ENCODE measurements around the gene IFT88. TPM values are rescaled to one million over a fixed set of nuclear protein-coding genes. Genes with fewer than 3 reads are reported as not detected.
A peak's percentile ranks its signal among the peaks of the same experiment; 100 is the strongest.

IFT88 gene, protein sequence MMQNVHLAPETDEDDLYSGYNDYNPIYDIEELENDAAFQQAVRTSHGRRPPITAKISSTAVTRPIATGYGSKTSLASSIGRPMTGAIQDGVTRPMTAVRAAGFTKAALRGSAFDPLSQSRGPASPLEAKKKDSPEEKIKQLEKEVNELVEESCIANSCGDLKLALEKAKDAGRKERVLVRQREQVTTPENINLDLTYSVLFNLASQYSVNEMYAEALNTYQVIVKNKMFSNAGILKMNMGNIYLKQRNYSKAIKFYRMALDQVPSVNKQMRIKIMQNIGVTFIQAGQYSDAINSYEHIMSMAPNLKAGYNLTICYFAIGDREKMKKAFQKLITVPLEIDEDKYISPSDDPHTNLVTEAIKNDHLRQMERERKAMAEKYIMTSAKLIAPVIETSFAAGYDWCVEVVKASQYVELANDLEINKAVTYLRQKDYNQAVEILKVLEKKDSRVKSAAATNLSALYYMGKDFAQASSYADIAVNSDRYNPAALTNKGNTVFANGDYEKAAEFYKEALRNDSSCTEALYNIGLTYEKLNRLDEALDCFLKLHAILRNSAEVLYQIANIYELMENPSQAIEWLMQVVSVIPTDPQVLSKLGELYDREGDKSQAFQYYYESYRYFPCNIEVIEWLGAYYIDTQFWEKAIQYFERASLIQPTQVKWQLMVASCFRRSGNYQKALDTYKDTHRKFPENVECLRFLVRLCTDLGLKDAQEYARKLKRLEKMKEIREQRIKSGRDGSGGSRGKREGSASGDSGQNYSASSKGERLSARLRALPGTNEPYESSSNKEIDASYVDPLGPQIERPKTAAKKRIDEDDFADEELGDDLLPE
- total RNA-seq, result 8.7 TPM

DNA sequence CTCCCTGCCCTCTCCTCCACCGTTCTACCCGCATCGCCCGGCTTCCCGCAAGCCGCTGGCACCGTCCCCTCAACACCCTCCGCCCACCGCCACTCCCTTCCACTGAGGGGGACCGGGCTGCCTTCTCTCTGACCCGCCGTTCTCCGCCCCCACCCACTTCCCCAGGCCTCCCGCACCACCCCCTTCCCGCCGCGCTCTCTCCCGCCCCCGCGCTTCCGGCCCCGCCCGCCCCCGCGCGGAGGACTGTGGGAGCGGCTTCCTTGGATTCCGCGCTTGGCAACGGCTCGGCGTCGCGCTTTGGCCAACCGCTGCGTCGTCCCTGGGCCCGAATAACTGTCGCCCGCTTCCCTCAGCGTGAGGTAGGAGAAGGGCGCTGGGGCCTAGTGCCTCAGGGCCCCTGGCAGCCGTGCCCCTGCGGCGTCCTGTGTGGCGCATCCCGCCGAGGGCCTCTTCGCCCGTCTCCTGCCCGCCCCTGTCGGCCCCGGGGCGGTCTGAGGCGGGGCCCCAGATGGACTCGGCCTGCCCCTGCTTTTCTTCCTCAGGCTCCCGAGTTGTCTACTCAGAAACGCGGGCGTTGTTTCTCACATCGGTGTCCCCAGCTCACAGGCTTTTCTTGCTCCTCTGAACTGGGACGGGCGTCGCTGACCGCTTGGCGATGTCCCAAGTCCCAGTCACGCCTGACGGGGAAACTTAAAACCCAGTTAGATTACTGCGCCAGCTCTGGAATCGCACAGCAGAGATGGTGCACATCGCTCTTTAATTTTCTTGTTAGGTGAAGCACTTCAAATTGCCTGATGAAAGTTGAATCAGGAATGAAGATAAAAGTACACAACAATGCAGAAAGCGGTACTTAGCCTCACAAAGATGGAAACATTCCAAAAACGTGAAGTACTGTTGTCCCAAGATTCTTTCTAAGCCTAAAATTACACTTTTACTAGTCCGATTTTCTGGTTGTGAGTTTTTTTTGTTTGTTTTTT lies at the start of gene IFT88:
Gene IFT88 (plus strand): TSS at position 260 of the 977 bp plus-strand sequence. CDS start 7,229 bp downstream, outside the sequence.
- Histone ChIP-seq H3K4me3 (ENCODE audit: low read length) (peak within 1 kb of the TSS; percentile 72), H3K27me3 (ENCODE audit: insufficient read depth, low read length) (no peaks in the 10 kb centered on the region), H3K4me1 (ENCODE audit: insufficient read depth, low read length) (peaks cover 18% of the 10 kb centered on the region), H3K9me3 (ENCODE audit: low read depth, low read length) (no peaks in the 10 kb centered on the region)

GRCh38 chr13:20518660-20519100 lies 48.3 kb upstream of the IFT88 start:
- H3K9me3 ChIP-seq (ENCODE audit: low read depth, low read length), result no peaks in the 10 kb centered on the region
- peaks cover 1% of the 10 kb centered on the region for H3K4me1 ChIP-seq (ENCODE audit: insufficient read depth, low read length)
- no peaks in the 10 kb centered on the region for H3K27me3 ChIP-seq (ENCODE audit: insufficient read depth, low read length)
- H3K4me3 ChIP-seq (ENCODE audit: low read length), result no peak overlapping the region

- peaks cover 4% of the 10 kb centered on the region for H3K4me1 ChIP-seq (ENCODE audit: insufficient read depth, low read length)
- H3K4me3 ChIP-seq (ENCODE audit: low read length), result no peak overlapping the region
- no peaks in the 10 kb centered on the region for H3K9me3 ChIP-seq (ENCODE audit: low read depth, low read length)
- H3K27me3 ChIP-seq (ENCODE audit: insufficient read depth, low read length), result no peaks in the 10 kb centered on the region
Observed at GRCh38 chr13:20519875-20520274, 47.1 kb upstream of the IFT88 start.

GRCh38 chr13:20521364-20522115 lies 45.4 kb upstream of the IFT88 start:
- Histone ChIP-seq H3K27me3 (ENCODE audit: insufficient read depth, low read length) (no peaks in the 10 kb centered on the region), H3K4me3 (ENCODE audit: low read length) (no peak overlapping the region), H3K9me3 (ENCODE audit: low read depth, low read length) (no peaks in the 10 kb centered on the region), H3K4me1 (ENCODE audit: insufficient read depth, low read length) (peaks cover 14% of the 10 kb centered on the region)

GRCh38 chr13:20525144-20525600 lies 41.8 kb upstream of the IFT88 start:
- H3K4me3 ChIP-seq (ENCODE audit: low read length), result peak overlapping the region; percentile 64
- no peaks in the 10 kb centered on the region for H3K27me3 ChIP-seq (ENCODE audit: insufficient read depth, low read length)
- H3K9me3 ChIP-seq (ENCODE audit: low read depth, low read length), result no peaks in the 10 kb centered on the region
- H3K4me1 ChIP-seq (ENCODE audit: insufficient read depth, low read length), result peaks cover 23% of the 10 kb centered on the region

GRCh38 chr13:20525601-20526544 lies 41.1 kb upstream of the IFT88 start, which contains the start of gene CRYL1:
Gene CRYL1 (minus strand): TSS chr13:20525857. CDS start chr13:20525794, 63 bp downstream.
- Histone ChIP-seq H3K27me3 (ENCODE audit: insufficient read depth, low read length) (no peaks in the 10 kb centered on the region), H3K4me3 (ENCODE audit: low read length) (peak within 1 kb of the TSS; percentile 64), H3K4me1 (ENCODE audit: insufficient read depth, low read length) (peaks cover 23% of the 10 kb centered on the region), H3K9me3 (ENCODE audit: low read depth, low read length) (no peaks in the 10 kb centered on the region)

GRCh38 chr13:20526664-20527063 lies 40.3 kb upstream of the IFT88 start:
- Histone ChIP-seq H3K9me3 (ENCODE audit: low read depth, low read length) (no peaks in the 10 kb centered on the region), H3K4me3 (ENCODE audit: low read length) (peak overlapping the region; percentile 64), H3K27me3 (ENCODE audit: insufficient read depth, low read length) (no peaks in the 10 kb centered on the region), H3K4me1 (ENCODE audit: insufficient read depth, low read length) (peaks cover 23% of the 10 kb centered on the region)

DNA sequence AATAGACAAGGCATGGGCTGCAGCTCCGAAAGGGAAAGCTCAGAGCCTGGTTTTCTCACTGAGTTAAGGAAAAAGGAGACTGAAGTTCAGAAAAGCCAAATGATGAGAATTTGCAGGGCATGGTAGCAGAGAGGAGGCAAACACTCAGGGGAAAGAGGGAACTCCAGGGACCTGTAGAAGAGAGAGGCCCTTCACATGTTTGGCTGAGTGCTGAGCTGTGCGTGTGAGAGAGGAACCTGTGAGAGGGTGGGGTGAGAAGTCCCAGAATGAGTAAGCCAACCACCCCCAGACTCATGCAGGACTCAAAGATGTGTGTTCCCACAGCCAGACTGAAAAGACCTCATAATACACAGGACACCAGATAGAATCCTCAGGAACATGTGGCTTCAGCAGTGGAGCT lies 38.5 kb upstream of the IFT88 start:
- H3K27me3 ChIP-seq (ENCODE audit: insufficient read depth, low read length), result no peaks in the 10 kb centered on the region
- H3K9me3 ChIP-seq (ENCODE audit: low read depth, low read length), result no peaks in the 10 kb centered on the region
- peaks cover 23% of the 10 kb centered on the region for H3K4me1 ChIP-seq (ENCODE audit: insufficient read depth, low read length)
- no peak overlapping the region for H3K4me3 ChIP-seq (ENCODE audit: low read length)

GRCh38 chr13:20534038-20534608 lies 32.8 kb upstream of the IFT88 start:
- H3K27me3 ChIP-seq (ENCODE audit: insufficient read depth, low read length), result no peaks in the 10 kb centered on the region
- peaks cover 6% of the 10 kb centered on the region for H3K9me3 ChIP-seq (ENCODE audit: low read depth, low read length)
- H3K4me1 ChIP-seq (ENCODE audit: insufficient read depth, low read length), result no peaks in the 10 kb centered on the region
- H3K4me3 ChIP-seq (ENCODE audit: low read length), result no peak overlapping the region

DNA sequence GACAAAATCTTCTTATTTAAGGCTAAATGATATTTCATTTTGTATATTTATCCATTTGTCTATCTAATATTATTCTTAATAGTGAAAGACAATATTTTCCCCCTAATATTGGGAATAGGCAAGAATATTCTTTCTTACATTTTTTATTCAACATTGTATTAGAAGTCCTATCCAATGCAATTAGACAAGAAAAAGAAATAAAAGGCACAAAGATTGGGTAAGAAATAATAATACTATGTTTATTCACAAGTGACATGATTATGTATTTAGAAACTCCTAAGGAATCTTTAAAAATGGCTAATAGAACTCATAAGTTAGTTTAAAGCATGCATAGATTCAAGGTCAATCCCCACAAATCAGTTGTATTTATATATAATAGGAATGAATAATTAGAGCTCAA lies 30.0 kb upstream of the IFT88 start:
- Histone ChIP-seq H3K27me3 (ENCODE audit: insufficient read depth, low read length) (no peaks in the 10 kb centered on the region), H3K9me3 (ENCODE audit: low read depth, low read length) (peaks cover 6% of the 10 kb centered on the region), H3K4me1 (ENCODE audit: insufficient read depth, low read length) (no peaks in the 10 kb centered on the region), H3K4me3 (ENCODE audit: low read length) (no peak overlapping the region)

DNA sequence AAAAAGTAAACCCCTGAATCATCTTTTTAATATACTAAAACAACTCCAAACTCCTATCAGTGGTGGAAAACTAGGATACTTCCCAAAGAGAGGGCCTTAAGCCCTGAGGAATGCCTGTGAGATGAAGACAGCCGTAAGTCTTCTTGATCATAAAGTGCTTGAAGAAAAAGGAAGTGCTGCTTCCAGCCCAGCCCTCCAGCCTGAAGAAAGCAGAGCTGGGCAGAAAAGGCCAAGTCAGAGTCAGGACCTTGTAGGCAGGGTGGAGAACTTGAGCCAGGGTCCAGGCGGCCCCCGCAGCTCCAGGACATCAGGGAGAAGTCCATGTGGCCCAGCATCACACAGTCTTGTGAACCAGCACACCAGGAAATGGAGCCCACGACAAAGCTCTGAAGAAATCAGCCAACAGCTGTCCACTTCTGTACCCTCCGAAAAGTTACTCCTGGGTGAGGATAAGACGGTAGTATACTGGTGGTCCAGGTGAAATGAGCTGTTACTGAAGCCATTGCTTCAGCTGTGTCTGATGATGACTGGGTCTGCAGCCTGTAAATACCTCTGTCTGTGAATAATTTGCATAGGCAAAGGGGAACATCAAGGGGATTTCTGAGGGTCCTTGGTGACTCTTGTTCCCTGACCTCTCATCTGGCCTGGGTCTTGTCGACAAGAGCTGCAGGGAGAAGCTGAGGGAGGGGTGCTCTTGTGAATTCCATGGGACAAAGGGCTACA lies 22.6 kb upstream of the IFT88 start:
- H3K9me3 ChIP-seq (ENCODE audit: low read depth, low read length), result no peaks in the 10 kb centered on the region
- H3K4me3 ChIP-seq (ENCODE audit: low read length), result no peak overlapping the region
- H3K4me1 ChIP-seq (ENCODE audit: insufficient read depth, low read length), result peaks cover 38% of the 10 kb centered on the region
- H3K27me3 ChIP-seq (ENCODE audit: insufficient read depth, low read length), result no peaks in the 10 kb centered on the region

GRCh38 chr13:20546556-20546955 lies 20.4 kb upstream of the IFT88 start:
- Histone ChIP-seq H3K4me3 (ENCODE audit: low read length) (no peak overlapping the region), H3K4me1 (ENCODE audit: insufficient read depth, low read length) (peaks cover 38% of the 10 kb centered on the region), H3K9me3 (ENCODE audit: low read depth, low read length) (no peaks in the 10 kb centered on the region), H3K27me3 (ENCODE audit: insufficient read depth, low read length) (no peaks in the 10 kb centered on the region)
